Activated CD4-positive, alpha-beta memory T cell treated with anti-CD3 and anti-CD28 coated beads for 36 hours (primary cell): ENCODE data around the gene LFNG. TPM values are rescaled to one million over a fixed set of nuclear protein-coding genes. Genes with fewer than 3 reads are reported as not detected.

ENCODE experiments used
- CTCF ChIA-PET: fragments of 350-600 bp; sonication (Branson Sonifier 250); formaldehyde crosslinking; loops from one replicate; lab custom pipeline; 2021; ENCODE audit warnings: antibody characterized with exemption, inconsistent platforms; lab: Charles Lee
- POLR2A ChIA-PET: fragments of 350-600 bp; sonication (Branson Sonifier 250); formaldehyde crosslinking; loops from one replicate; lab custom pipeline; 2021; ENCODE audit warnings: antibody characterized with exemption; lab: Charles Lee
- DNase-seq: peaks from one replicate; pipeline ENCODE4 v3.0.0-alpha.2; 2020
- H3K27ac Mint-ChIP-seq: one replicate; pipeline ENCODE4 v1.8.0; 2021; ENCODE audit warnings: mixed read lengths
- H3K27me3 Mint-ChIP-seq: one replicate; pipeline ENCODE4 v1.8.0; 2021; ENCODE audit warnings: mixed read lengths
- H3K36me3 Mint-ChIP-seq: one replicate; pipeline ENCODE4 v1.8.0; 2021; ENCODE audit warnings: mixed read lengths
- H3K4me1 Mint-ChIP-seq: one replicate; pipeline ENCODE4 v1.8.0; 2021; ENCODE audit warnings: low read depth, mixed read lengths
- H3K4me3 Mint-ChIP-seq: one replicate; pipeline ENCODE4 v1.8.0; 2021; ENCODE audit warnings: mild to moderate bottlenecking, mixed read lengths
- H3K9me3 Mint-ChIP-seq: one replicate; pipeline ENCODE4 v1.8.0; 2021; ENCODE audit warnings: mixed read lengths
- intact Hi-C: fragments of 100-400 bp; cut with micrococcal nuclease; formaldehyde crosslinking; loops from one replicate; pipeline ENCODE4 v1.15.1; 2023
- total RNA-seq, 2 experiments: library from RNA; stranded (reverse); gene quantifications; one replicate each; pipeline ENCODE4 v1.2.3, GENCODE V29; 2021

LFNG gene, protein sequence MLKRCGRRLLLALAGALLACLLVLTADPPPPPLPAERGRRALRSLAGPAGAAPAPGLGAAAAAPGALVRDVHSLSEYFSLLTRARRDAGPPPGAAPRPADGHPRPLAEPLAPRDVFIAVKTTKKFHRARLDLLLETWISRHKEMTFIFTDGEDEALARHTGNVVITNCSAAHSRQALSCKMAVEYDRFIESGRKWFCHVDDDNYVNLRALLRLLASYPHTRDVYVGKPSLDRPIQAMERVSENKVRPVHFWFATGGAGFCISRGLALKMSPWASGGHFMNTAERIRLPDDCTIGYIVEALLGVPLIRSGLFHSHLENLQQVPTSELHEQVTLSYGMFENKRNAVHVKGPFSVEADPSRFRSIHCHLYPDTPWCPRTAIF
- 10 to 100 TPM; 33.0 to 33.1 TPM for total RNA-seq

DNA sequence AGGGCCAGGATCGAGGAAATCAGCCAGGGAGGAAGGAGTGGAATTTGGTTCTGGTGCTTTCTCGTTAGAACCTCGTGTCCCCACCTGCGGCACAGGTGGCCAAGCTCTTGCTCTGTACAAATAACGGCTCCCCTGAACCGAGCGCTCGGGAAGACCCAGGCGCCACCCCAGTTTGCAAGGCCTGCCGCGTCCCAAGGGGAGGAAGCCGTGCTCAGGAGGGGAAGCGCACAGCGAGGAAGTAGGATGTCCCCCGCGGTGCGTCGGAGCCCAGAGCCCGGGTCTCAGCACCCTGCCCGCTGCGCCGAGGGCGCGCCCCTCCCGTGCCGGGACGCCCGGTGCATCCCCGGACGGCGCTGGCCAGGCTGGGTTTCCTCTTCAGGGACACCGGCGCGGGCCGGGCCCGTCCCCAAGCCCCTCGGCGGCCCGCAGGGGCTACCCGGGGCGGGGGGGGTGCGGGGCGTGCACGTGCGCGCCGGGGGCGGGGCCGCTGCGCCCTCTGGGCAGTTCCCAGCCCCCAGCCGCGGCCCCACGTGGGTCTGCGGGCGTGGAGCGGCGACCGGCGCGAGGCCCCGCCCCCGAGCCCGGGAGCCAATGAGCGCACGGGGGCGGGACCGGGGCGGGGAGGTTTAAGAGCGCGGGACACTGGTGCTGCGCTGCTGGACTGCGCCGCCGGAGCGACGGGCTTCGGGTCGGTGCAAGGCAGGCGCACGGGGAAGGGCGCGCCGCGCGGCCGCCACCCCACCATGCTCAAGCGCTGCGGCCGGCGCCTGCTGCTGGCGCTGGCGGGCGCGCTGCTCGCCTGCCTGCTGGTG lies at the start of gene LFNG:
TSS of gene LFNG (plus strand) at position 656 of the 812 bp plus-strand sequence. CDS start at position 744, 88 bp downstream.
- CTCF ChIA-PET, result interaction anchor here (1.2 kb wide), 1 partner anchor 35 kb away, joined by 3 read pairs; no protein-coding TSS in a partner anchor
- peak; percentile 86 for DNase-seq
- H3K36me3 Mint-ChIP-seq, result peaks cover 8% of the 10 kb centered on the region
- no peaks in the 10 kb centered on the region for H3K9me3 Mint-ChIP-seq
- H3K27me3 Mint-ChIP-seq, result no peaks in the 10 kb centered on the region
- peaks cover 27% of the 10 kb centered on the region for H3K4me1 Mint-ChIP-seq
- H3K27ac Mint-ChIP-seq, result peak within 1 kb of the TSS; percentile 81
- peak within 1 kb of the TSS; percentile 97 for H3K4me3 Mint-ChIP-seq
- POLR2A ChIA-PET, result interaction anchor here (0.7 kb wide), 1 partner anchor 9 kb away, joined by 4 read pairs; no protein-coding TSS in a partner anchor
- intact Hi-C loops, result loop anchor here (1.0 kb wide), 1 partner anchor 8 kb away; no protein-coding TSS in a partner anchor

DNA sequence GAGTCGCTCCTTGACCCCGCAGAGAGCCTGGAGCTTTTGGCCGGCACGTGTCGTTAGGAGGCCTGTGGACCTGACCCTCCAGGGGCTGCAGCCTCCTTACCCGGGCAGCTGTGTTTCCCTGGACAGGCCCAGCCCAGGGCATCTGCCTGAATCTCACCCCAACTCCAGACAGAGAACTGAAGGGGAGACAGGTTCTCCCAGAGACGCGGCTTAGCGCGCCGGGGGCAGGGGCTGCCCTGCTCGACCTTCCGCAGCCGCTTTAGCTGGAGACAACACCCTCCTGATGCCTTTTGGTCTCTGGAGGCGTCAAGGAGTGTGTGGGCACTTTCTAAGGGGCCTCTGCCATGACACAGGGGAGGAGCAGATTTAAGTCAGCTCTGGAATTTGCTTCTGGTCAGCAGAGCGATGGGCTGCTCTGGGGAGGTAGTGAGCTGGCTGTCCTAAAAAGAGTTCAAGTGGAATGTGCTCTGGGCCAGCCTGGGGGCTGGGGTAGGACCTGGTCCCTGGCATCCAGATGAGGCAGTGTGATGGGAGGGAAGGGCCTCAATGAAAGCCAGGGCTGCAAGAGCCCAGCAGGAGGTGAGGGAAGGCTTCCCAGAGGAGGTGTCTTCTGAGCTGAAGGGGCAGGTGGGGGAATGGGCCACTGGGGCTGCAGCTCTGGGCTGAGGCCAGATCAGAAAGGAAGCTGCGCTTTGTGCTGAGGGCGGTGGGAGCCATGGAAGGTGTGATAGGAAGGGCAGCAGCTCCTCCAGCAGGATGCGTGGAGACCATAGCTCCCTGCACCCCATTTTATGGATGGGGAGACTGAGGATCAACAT lies 49.2 kb upstream of the LFNG start:
- H3K4me1 Mint-ChIP-seq, result peaks cover 3% of the 10 kb centered on the region
- H3K9me3 Mint-ChIP-seq, result no peaks in the 10 kb centered on the region
- H3K27ac Mint-ChIP-seq, result no peak overlapping the region
- no peak overlapping the region for H3K4me3 Mint-ChIP-seq
- intact Hi-C loops, result no loop called here
- ChIA-PET POLR2A (interaction anchor here (1.1 kb wide), 1 partner anchor 19 kb away, joined by 5 read pairs; no protein-coding TSS in a partner anchor), CTCF (interaction anchor here (0.7 to 5.4 kb wide), 9 partner anchors 10 to 240 kb away, joined by 3 to 140 read pairs (median 4); partner anchors contain the start of gene CHST12)
- no peak for DNase-seq
- H3K36me3 Mint-ChIP-seq, result no peaks in the 10 kb centered on the region
- peaks cover 2% of the 10 kb centered on the region for H3K27me3 Mint-ChIP-seq

DNA sequence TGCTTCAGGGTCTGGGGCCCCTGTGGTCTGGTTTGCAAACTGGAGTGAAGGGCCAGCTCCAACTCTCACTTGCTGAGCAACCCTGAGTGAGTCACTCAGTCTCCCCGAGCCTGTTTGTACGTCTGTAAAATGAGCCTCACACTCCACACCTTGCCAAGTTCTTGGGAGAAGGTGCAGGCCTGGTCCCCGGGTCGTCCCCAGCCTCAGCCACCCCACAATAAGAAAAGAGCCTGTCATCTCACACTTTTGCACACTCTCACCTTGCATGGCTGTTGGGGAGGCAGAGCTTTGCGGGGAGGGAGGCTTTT lies 48.6 kb upstream of the LFNG start:
- H3K27me3 Mint-ChIP-seq, result peaks cover 2% of the 10 kb centered on the region
- DNase-seq, result no peak
- ChIA-PET CTCF (interaction anchor here (0.8 to 5.4 kb wide), 6 partner anchors 10 to 239 kb away, joined by 3 to 140 read pairs (median 4); partner anchors contain the start of gene CHST12), POLR2A (interaction anchor here (1.1 kb wide), 1 partner anchor 19 kb away, joined by 5 read pairs; no protein-coding TSS in a partner anchor)
- intact Hi-C loops, result no loop called here
- no peak overlapping the region for H3K27ac Mint-ChIP-seq
- no peaks in the 10 kb centered on the region for H3K36me3 Mint-ChIP-seq
- peaks cover 3% of the 10 kb centered on the region for H3K4me1 Mint-ChIP-seq
- no peak overlapping the region for H3K4me3 Mint-ChIP-seq
- H3K9me3 Mint-ChIP-seq, result no peaks in the 10 kb centered on the region

DNA sequence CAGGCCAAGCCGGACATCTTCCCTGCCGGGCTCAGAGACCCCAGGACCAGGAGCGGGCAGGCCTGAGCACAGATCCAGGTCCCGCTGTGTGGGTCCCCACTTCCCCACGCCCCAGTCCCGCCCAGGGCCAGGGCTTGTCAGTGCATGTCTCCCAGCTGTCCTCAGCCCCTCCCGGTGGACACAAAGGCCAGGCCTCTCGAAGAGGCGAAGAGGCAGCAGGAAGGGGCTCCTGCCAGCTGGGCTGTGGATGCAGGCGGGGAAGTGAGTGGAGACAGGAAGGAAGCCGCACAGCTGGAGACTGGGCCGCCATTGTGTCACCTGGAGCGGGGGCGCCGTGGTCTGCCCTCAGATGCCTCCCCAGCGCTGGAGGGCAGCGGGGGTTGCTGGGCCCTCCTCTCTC lies 48.2 kb upstream of the LFNG start:
- Mint-ChIP-seq H3K27me3 (peaks cover 2% of the 10 kb centered on the region), H3K4me1 (peaks cover 3% of the 10 kb centered on the region), H3K27ac (no peak overlapping the region), H3K36me3 (no peaks in the 10 kb centered on the region), H3K4me3 (no peak overlapping the region), H3K9me3 (no peaks in the 10 kb centered on the region)
- ChIA-PET CTCF (interaction anchor here (0.8 to 5.4 kb wide), 5 partner anchors 12 to 239 kb away, joined by 3 to 140 read pairs (median 4); partner anchors contain the start of gene CHST12), POLR2A (no interaction called here)
- intact Hi-C loops, result no loop called here
- no peak for DNase-seq

DNA sequence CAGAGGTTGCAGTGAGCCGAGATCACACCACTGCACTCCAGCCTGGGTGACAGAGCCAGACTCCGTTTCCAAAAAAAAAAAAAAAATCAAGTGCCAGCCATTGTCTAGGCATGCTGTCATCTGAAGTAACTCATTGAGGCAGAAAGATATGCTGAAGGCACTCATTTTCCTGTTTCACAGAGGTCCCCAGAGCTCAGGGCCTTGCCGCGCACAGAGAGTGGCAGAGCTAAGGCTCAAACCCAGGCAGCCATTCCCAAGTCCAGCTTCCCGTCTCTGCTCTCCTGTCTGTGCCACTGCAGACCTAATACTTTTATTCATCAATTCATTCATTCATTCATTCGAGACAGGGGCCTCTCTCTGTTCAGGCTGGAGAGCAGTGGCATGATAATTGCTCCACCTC lies 46.8 kb upstream of the LFNG start:
- CTCF ChIA-PET, result interaction anchor here (2.2 kb wide), 1 partner anchor 208 kb away, joined by 7 read pairs; no protein-coding TSS in a partner anchor
- no peaks in the 10 kb centered on the region for H3K9me3 Mint-ChIP-seq
- DNase-seq, result no peak
- intact Hi-C loops, result no loop called here
- peaks cover 3% of the 10 kb centered on the region for H3K4me1 Mint-ChIP-seq
- H3K27me3 Mint-ChIP-seq, result peaks cover 2% of the 10 kb centered on the region
- no peak overlapping the region for H3K27ac Mint-ChIP-seq
- no peaks in the 10 kb centered on the region for H3K36me3 Mint-ChIP-seq
- H3K4me3 Mint-ChIP-seq, result no peak overlapping the region
- POLR2A ChIA-PET, result no interaction called here

DNA sequence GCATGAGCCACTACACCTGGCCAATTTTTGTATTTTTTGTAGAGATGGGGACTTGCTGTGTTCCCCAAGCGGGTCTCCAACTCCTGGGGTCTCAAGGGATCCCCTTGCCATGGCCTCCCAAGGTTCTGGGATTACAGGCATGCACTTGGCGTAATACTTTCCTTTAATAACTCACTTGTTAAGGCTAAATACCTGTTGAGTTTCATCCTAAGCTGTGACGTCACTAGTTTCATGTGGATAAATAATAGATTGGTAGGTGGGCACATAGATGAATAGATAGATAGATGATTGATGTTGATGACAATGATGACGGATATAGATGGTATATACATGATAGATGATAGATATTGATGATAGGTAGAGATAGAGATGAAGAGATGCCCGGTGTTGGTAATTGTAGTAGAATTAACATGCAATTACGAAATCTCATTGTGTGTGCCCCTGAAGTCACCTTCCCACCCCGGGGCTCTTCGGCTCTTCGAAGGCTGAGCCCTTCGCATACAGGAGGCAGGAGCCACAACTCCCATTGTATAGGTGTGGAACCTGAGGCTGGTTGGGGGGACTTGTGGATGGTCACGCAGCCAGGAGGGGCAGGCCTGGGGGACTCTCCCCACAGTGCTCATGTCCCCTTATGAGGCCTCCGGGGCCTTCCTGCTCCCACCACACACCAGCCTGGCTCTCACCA lies 45.9 kb upstream of the LFNG start:
- H3K4me3 Mint-ChIP-seq, result no peak overlapping the region
- no peak for DNase-seq
- no peaks in the 10 kb centered on the region for H3K9me3 Mint-ChIP-seq
- ChIA-PET CTCF (interaction anchor here (2.2 kb wide), 1 partner anchor 207 kb away, joined by 7 read pairs; no protein-coding TSS in a partner anchor), POLR2A (no interaction called here)
- no peaks in the 10 kb centered on the region for H3K36me3 Mint-ChIP-seq
- peaks cover 2% of the 10 kb centered on the region for H3K27me3 Mint-ChIP-seq
- intact Hi-C loops, result no loop called here
- no peak overlapping the region for H3K27ac Mint-ChIP-seq
- H3K4me1 Mint-ChIP-seq, result peaks cover 3% of the 10 kb centered on the region

DNA sequence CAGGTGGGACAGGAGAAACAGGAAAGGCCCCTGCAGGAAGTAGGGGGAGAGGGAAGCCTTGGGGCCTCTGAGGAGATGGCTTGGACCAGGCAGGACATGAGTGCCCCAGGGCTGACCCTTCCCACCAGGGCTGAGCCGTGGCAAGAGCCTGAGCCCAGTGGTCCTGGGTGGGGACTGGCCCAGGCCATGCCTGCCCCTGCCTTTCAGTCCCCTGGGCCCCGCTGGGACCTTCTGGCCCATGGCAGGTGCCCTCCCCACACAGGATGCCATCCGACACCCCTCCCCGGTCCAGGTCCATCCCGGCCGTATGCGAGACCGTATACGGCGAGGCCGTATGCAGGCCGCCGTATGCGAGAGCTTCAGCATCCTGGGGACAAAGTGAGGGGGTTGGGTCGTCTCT lies 45.4 kb upstream of the LFNG start:
- intact Hi-C loops, result no loop called here
- Mint-ChIP-seq H3K36me3 (no peaks in the 10 kb centered on the region), H3K27me3 (no peaks in the 10 kb centered on the region), H3K27ac (no peak overlapping the region), H3K4me3 (no peak overlapping the region), H3K4me1 (no peaks in the 10 kb centered on the region), H3K9me3 (no peaks in the 10 kb centered on the region)
- no peak for DNase-seq
- ChIA-PET POLR2A (no interaction called here), CTCF (interaction anchor here (0.5 to 2.2 kb wide), 3 partner anchors 23 to 207 kb away, joined by 3 to 7 read pairs (median 4); no protein-coding TSS in a partner anchor)

DNA sequence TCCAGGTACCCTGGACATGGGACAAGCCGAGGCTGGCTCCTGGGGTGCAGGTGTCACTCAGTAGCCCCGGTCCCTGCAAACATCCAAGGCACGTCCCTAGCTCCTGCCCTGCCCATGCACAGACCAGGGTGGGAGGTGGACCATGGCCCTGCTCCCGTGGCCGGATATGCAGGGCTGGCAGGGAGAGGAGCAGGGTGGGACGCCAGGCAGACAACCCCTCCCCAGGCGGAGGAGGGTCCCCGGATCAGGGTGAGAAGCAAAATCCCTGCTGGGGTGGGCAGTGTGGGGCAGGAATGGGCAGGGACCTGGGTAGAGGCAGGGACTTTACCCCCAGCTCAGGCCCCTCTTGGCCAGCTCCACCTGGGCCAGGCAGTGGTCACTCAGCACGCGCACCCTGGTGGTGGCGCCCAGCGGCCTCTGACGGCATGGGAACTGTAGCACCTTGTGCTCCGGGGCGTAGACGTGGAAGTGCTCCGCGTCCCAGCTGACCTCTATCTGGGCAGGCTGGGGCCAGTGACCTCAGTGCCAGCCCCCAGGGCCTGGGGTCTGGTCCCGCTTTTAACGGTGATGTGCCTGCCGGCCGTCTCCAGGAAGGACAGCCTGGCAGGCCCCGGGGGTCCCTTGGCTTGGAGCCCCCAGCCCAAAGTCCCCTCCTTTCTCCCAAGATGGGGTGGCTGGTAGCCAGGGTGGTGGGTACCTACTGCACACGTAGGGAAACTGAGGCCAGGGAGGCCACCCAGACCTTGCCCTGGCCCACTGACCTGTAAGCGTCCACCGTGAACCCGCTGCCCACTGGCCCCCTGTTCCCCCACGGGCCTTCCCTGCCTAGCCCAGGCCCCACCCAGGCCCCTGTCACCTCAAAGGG lies 44.5 kb upstream of the LFNG start:
- DNase-seq, result no peak

DNA sequence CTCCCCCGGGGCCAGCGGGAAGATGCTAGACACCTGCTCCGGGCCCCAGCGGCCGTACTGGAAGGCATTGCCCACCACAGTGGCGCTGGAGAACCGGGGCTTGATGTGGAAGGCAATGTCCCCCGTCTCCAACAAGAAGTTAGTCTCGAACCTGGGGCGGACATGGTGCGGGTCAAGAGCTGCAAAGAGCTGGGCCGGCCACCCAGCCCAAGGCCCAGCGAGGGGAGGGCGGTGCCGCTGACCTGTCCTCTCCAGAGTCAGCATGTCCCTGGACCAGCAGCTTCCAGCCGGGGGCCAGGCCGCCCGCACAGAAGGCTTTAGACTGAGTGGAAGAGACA lies 43.9 kb upstream of the LFNG start:
- Mint-ChIP-seq H3K4me3 (no peak overlapping the region), H3K9me3 (no peaks in the 10 kb centered on the region), H3K36me3 (no peaks in the 10 kb centered on the region), H3K4me1 (no peaks in the 10 kb centered on the region), H3K27ac (no peak overlapping the region), H3K27me3 (no peaks in the 10 kb centered on the region)
- CTCF ChIA-PET, result no interaction called here
- POLR2A ChIA-PET, result no interaction called here
- intact Hi-C loops, result loop anchor here (5.0 kb wide), 2 partner anchors 47 to 82 kb away; partner anchors contain the start of genes BRAT1 and IQCE
- DNase-seq, result no peak

More for the DNA sequence above, 44.5 kb upstream of the LFNG start:
- no peaks in the 10 kb centered on the region for H3K36me3 Mint-ChIP-seq
- H3K27me3 Mint-ChIP-seq, result no peaks in the 10 kb centered on the region
- intact Hi-C loops, result loop anchor here (5.0 kb wide), 2 partner anchors 47 to 82 kb away; partner anchors contain the start of genes BRAT1 and IQCE
- H3K27ac Mint-ChIP-seq, result no peak overlapping the region
- no peaks in the 10 kb centered on the region for H3K4me1 Mint-ChIP-seq
- no peak overlapping the region for H3K4me3 Mint-ChIP-seq
- no peaks in the 10 kb centered on the region for H3K9me3 Mint-ChIP-seq
- POLR2A ChIA-PET, result no interaction called here
- CTCF ChIA-PET, result interaction anchor here (0.5 to 1.2 kb wide), 2 partner anchors 24 to 190 kb away, joined by 3 to 4 read pairs; no protein-coding TSS in a partner anchor

DNA sequence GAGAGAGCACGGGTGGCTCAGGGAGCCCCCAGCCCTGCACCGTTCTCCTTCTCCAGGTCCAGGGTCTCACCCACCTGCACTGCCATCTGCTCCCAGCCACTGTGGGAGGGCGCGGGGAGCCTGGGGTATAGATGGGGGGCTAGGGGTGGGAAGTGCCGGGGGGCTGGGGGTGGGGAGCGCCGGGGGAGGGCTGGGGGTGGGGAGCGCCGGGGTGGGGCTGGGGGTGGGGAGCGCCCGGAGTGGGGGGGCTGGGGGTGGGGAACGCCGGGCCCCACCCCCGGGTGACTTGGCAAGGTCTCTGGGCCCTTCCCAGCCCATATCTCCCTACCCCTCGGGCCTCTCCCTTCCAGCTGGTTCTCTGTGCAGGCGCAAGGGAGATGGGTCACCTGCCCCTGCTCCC lies 43.3 kb upstream of the LFNG start, which contains the start of gene GRIFIN:
TSS of gene GRIFIN (minus strand) at position 101 of the 400 bp plus-strand sequence. CDS start at position 86, 15 bp downstream.
- CTCF ChIA-PET, result no interaction called here
- POLR2A ChIA-PET, result no interaction called here
- Mint-ChIP-seq H3K4me3 (no peak within 1 kb of the TSS), H3K27me3 (no peaks in the 10 kb centered on the region), H3K4me1 (no peaks in the 10 kb centered on the region), H3K36me3 (no peaks in the 10 kb centered on the region), H3K27ac (no peak within 1 kb of the TSS), H3K9me3 (no peaks in the 10 kb centered on the region)
- DNase-seq, result no peak
- intact Hi-C loops, result loop anchor here (5.0 kb wide), 2 partner anchors 46 to 81 kb away; partner anchors contain the start of genes BRAT1 and IQCE
